ENCODE measurements around the gene ZNF2. TPM values are rescaled to one million over a fixed set of nuclear protein-coding genes. Genes with fewer than 3 reads are reported as not detected.

Gene ZNF2
- total RNA-seq, 1 donor from 2014 or later, result 5.7 TPM

DNA sequence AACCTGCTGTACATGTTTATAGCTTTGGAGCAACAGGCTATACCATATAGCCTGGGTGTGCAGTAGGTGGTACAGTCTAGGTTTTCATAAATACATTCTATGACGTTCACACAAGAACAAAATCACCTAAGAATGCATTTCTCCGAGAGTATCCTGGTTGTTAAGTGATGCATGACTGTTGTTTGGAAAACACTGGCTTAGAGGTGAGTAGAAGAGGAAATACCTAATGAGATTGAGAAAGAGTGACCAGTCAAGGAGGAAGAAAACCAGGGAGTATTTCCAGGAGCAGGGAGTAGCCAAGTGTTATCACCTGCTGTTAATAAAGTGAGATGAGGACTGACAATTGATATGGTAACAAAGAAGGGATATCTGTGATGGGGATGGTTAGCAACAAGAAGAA is 38.8 kb downstream of the ZNF2 start:
- no peak overlapping the region for H3K27ac Mint-ChIP-seq
- H3K27me3 Mint-ChIP-seq, result peaks cover 15% of the 10 kb centered on the region
- no peak overlapping the region for H3K4me3 Mint-ChIP-seq (ENCODE audit: low read depth)
- H3K4me1 Mint-ChIP-seq (ENCODE audit: low read depth), result peaks cover 12% of the 10 kb centered on the region
- DNase-seq (ENCODE audit: low spot score, unreplicated experiment), result no peak
- peaks cover 12% of the 10 kb centered on the region for H3K36me3 Mint-ChIP-seq (ENCODE audit: insufficient read depth)
- peaks cover 8% of the 10 kb centered on the region for H3K9me3 Mint-ChIP-seq (ENCODE audit: low read depth)
- no peak for TF ChIP-seq CTCF (IDR thresholded peaks at IDR 0.05; ENCODE audit: unreplicated experiment)

DNA sequence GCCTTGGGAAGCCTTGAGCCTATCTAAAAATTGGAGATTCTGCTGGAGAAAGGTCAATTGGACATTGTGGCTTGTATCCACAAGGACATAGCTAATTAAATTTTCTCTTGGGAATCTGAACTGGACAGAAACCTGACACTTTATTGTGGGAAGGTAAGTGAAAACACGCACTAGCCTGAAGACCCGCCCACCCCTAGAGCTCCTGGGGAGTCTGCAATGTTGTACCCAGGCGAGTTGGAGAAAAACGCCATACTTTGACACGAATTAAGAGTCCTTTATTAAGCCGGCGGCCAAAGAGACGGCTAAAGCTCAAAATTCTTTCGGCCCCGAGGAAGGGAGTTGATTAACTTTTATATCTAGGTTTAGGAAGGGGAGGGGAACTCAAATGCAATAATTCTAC is 40.5 kb downstream of the ZNF2 start:
- no peak for DNase-seq (ENCODE audit: low spot score, unreplicated experiment)
- peaks cover 12% of the 10 kb centered on the region for H3K4me1 Mint-ChIP-seq (ENCODE audit: low read depth)
- TF ChIP-seq CTCF (IDR thresholded peaks at IDR 0.05; ENCODE audit: unreplicated experiment), result no peak
- peaks cover 19% of the 10 kb centered on the region for H3K9me3 Mint-ChIP-seq (ENCODE audit: low read depth)
- H3K4me3 Mint-ChIP-seq (ENCODE audit: low read depth), result peak overlapping the region; percentile 93
- H3K36me3 Mint-ChIP-seq (ENCODE audit: insufficient read depth), result peaks cover 24% of the 10 kb centered on the region
- H3K27me3 Mint-ChIP-seq, result peaks cover 2% of the 10 kb centered on the region
- H3K27ac Mint-ChIP-seq, result peak overlapping the region; percentile 96

DNA sequence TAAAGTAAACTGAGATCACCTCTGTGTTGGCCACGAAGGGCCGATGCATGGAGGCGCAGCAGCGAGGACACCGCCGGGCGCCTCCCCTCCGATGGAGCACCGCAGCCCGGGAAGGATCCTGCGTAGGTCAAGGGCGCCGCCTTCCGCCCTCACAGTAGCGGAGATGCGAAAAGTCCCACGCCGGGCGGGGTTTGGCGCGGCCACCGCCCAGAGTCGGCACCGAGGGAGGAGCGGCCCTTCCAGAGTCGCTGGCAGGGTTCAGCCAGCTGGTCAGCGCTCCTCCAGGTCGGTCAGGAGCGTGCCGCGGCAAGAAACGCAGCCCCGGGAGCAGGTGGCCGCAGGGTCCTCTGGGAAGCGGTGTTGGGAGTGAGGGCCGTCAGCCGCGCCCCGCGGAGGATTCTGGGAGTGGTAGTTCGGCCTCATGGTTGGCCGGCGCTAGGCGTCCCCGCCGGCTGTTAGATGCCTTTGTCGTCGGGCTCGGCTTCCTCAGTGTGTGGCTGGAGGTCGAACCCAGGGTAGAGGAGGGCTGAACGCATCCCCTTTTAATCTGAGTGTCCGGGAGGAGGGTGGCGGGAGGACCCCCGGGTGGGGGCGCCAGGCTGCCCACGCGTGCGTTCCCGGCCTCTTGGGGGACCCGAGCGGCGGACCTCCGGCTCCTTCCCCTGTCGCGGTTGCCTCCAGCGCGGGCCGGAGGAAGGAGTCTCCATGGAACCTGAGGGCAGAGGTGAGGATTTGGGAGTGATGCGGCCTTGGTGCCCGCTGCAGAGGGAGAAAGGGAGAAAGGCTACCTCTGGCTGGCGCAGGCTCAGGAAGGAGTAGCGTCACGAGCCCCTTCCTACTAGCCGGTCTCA is 41.7 kb downstream of the ZNF2 start, which contains the start of gene ZNF892:
ZNF892 (plus strand) TSS at position 411 of the 851 bp plus-strand sequence; CDS start at position 706, 295 bp downstream.
- peak; percentile 90 for DNase-seq (ENCODE audit: low spot score, unreplicated experiment)
- peaks cover 35% of the 10 kb centered on the region for H3K36me3 Mint-ChIP-seq (ENCODE audit: insufficient read depth)
- peak within 1 kb of the TSS; percentile 96 for H3K27ac Mint-ChIP-seq
- H3K4me1 Mint-ChIP-seq (ENCODE audit: low read depth), result peaks cover 12% of the 10 kb centered on the region
- peak within 1 kb of the TSS; percentile 93 for H3K4me3 Mint-ChIP-seq (ENCODE audit: low read depth)
- H3K27me3 Mint-ChIP-seq, result peaks cover 2% of the 10 kb centered on the region
- TF ChIP-seq CTCF (IDR thresholded peaks at IDR 0.05; ENCODE audit: unreplicated experiment), result peak; percentile 17
- H3K9me3 Mint-ChIP-seq (ENCODE audit: low read depth), result peaks cover 28% of the 10 kb centered on the region

DNA sequence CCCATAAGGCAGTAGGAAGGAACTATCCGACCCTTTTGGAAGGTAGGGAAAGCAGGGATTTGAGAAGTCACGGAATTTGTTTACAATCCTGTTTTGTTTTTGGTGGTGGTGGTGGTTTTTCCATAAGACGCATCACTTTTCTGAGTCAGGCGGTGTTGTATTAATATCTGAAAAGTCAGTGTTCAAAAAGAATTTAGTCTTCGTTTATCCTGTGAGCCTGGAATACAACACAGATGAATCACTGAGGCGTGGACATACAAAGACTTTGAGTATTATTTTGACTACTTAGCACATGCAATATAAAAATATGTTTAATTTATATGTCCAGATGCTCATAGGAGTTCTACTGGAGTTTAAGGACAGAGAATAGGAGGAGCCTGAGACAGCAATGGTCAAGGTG is 42.5 kb downstream of the ZNF2 start:
- H3K27me3 Mint-ChIP-seq, result peaks cover 2% of the 10 kb centered on the region
- DNase-seq (ENCODE audit: low spot score, unreplicated experiment), result no peak
- peaks cover 42% of the 10 kb centered on the region for H3K36me3 Mint-ChIP-seq (ENCODE audit: insufficient read depth)
- H3K9me3 Mint-ChIP-seq (ENCODE audit: low read depth), result peaks cover 32% of the 10 kb centered on the region
- no peak for TF ChIP-seq CTCF (IDR thresholded peaks at IDR 0.05; ENCODE audit: unreplicated experiment)
- H3K4me3 Mint-ChIP-seq (ENCODE audit: low read depth), result peak overlapping the region; percentile 93
- H3K4me1 Mint-ChIP-seq (ENCODE audit: low read depth), result peaks cover 12% of the 10 kb centered on the region
- H3K27ac Mint-ChIP-seq, result peak overlapping the region; percentile 96

DNA sequence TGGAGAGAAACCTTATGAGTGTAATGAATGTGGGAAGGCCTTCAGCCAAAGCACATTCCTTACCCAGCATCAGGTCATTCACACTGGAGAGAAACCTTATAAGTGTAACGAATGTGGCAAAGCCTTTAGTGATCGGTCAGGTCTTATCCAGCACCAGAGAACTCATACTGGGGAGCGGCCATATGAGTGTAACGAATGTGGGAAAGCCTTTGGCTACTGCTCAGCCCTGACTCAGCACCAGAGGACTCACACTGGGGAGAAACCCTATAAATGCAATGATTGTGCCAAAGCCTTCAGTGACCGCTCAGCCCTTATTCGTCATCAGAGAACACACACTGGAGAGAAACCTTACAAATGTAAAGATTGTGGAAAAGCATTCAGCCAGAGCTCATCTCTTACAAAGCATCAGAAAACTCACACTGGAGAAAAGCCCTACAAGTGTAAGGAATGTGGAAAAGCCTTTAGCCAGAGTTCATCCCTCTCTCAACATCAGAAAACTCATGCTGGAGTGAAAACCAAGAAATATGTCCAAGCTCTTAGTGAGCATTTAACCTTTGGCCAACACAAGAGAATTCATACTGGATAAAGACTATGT is 49.5 kb downstream of the ZNF2 start:
- DNase-seq (ENCODE audit: low spot score, unreplicated experiment), result no peak
- no peak for TF ChIP-seq CTCF (IDR thresholded peaks at IDR 0.05; ENCODE audit: unreplicated experiment)
- Mint-ChIP-seq H3K27ac (no peak overlapping the region), H3K36me3 (ENCODE audit: insufficient read depth) (peaks cover 96% of the 10 kb centered on the region), H3K9me3 (ENCODE audit: low read depth) (peaks cover 81% of the 10 kb centered on the region), H3K4me3 (ENCODE audit: low read depth) (no peak overlapping the region), H3K4me1 (ENCODE audit: low read depth) (no peaks in the 10 kb centered on the region), H3K27me3 (no peaks in the 10 kb centered on the region)
